HG02798 (cell line): ENCODE measurements around the gene KSR2.

Source experiments
- ATAC-seq: cut with Tn5 transposase; IDR thresholded peaks from one replicate; pipeline ENCODE4 v1.9.1; 2021; ENCODE audit warnings: mild to moderate bottlenecking; ENCODE audit not compliant: unreplicated experiment, poor library complexity

KSR2 gene

DNA sequence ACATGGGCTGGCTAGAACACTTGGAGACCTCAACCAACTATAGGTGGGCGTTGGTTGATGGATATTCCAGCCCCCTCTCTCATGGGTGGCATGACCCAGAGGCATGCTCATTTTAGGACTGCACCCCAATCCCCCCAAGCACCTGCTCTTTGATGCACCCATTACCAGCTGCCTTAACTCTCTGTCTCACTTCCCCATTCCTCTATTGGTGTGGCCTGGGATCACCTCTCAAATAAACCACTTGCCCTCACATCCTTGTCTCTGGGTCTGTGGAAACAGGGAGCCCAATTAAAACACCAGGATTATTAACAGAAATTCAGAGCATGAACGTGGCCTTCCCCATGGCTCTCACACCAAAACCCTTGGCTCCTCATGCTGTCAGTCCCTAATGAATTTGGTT, 405.1 kb downstream of the KSR2 start:
- no peak for ATAC-seq

DNA sequence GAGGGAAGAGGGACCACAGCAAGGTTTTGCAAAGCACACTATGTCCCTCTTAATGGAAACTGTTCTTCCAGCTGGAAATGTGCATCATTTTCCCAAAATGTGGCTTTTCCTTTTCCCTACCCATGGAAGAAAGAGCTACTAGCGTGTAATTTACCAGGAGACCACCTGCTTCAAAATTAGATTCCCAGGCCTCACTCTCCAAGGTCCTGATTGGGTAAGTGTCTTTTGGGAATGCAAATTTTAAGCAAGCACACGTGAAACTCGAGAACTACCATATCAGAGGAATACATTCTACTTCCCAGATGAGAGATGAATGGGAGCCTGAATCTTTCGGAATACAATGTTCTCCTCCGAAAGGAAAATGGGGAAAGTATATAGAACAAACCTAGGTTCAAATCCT, 405.8 kb downstream of the KSR2 start:
- ATAC-seq = no peak

DNA sequence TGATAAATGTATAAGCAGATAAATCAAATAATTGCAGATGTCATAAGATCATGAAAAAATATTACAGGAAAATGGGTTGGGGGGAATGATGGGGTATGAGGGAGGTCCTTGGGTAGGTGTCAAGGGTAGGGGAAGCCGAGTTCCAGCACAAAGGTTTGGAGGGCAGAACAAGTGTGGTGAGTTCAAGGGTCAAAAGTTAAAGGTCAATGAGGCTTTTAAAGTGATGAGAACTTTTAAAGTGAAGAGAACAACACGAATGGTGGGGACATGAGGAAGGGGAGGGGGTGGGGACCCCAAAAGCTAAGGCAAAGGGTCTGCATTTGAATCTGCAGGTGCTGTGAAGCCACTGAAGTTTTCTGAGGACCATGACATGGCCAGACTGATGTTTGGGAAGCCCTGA, 406.8 kb downstream of the KSR2 start:
- no peak for ATAC-seq

DNA sequence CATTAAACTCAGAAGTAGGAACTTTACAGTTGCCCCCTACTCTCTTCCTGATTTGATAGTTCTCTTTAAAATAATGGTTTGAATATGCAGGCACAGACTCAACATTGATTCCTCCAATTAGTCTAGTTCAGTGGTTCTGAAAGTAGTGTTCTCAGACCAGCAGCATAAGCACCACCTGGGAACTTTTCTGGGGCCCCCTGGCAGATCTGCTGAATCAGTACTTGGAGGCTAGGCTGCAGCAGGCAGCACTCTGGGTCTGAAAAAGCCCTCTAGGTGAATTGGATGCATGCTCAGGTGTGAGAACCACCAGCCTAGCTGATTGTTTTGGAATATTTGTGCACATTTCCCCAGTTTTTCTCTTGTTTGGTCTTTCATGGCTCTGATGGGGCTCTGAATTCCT, 408.8 kb downstream of the KSR2 start:
- no peak for ATAC-seq

DNA sequence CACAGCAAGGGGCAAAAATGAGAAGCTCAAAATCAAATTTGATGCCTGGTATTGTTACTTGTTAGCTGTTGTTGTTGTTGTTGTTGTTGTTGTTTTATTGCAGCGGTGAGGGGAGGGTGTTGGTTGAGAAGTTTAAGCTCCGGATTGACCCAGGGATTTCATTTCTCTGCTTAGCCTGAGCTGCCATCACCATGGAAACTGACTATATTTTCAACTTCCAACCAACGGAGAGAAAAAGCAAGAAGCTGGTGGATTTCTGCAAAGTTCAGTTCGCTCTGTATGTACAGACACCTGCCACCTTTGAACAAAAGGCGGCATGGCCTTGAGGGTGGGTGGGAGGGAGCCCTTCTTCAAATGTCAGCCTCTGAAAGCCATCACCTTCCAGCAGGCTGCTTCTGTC, 412.9 kb downstream of the KSR2 start:
- ATAC-seq = no peak

DNA sequence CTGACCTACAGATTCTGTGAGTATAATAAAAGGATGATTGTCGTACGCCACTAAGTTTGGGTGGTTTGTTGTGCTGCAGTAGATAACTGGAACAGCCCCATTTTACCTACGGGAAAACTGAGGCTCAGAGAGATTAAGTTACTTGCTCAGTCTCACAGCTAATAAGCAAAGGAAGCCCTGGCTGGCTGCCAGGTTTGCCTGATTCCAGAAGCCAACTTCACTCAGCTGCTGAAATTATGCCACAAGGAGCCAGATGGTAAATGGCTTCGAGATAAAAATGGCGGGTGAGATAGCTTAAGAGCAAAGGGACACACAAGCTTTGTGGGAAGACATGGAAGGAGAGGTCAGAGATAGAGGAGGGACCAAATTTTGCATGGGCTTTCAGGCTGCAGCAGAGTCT, 415.8 kb downstream of the KSR2 start:
- ATAC-seq = no peak

DNA sequence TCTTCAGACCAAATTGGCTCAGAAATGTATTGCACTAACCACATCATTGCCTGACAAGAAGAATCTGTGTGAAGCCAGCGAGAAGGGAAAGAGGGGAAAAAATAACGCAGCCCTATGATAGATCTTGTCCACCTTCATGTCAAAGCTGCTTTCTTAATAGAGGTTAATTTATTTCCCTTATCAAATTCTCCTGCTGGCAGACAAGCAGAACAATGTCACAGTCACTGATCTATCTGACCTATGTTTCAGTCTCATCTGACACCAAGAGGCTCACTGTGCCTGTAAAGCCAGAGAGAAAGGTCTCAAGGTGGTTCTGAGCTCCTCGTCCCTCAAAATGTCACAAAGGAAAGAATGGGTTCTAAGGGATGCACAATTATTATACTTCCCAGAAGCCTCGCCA, 417.1 kb downstream of the KSR2 start:
- ATAC-seq = no peak

DNA sequence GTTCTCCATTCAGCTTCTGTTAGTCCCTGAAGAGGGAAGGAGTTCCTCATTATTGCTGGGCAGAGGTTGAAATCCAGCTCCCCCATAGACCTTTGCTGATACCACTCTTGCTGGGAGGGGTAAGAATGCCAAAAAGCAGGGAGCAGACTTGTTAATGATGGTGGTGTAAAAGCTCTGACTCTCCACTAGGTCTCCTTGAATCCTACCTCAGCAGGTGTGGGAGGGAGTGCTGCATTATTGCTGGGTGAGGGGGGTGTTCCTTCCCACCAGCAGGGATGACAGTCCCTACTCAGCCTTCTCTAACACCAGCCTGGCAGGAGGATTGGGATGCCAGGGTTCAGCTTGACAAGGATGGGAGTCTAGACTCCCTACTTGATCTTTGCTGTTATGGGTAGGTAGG, 421.6 kb downstream of the KSR2 start:
- no peak for ATAC-seq

DNA sequence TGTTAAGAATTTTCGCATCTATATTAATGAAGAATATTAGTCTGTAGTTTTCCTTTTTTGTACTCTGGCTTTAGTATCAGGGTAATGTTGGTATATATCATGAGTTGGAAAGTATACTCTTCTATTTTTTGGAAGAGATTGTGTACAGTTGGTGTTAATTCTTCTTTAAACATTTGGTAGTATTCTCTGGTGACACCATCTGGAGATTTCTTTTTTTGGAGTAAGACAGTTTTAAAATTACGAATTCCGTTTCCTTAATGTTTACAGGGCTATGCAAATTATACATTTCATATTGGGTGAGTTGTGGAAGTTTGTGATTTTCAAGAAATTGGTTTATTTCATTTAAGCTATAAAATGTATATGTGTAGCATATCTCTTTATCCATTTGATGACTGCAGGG, 423.6 kb downstream of the KSR2 start:
- no peak for ATAC-seq

DNA sequence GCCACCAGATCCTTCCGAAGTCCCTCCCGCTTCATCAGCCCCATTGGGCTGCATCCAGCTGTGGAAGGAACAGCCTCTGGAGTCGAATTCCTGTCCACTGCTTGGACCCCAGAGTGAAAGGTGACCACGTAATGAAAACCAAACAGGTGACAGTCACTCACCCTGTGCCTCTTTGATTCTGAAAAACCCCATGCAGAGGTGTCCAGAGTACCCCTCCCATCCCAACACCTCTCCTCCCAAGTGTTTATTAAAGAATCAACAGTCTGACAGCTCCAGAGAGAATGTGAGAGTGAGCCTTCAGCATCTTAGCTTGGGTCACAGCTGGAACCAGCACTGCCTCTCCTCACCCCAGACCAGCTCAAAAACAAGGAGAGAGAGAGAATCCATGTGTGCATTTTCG, 428.8 kb downstream of the KSR2 start:
- no peak for ATAC-seq

DNA sequence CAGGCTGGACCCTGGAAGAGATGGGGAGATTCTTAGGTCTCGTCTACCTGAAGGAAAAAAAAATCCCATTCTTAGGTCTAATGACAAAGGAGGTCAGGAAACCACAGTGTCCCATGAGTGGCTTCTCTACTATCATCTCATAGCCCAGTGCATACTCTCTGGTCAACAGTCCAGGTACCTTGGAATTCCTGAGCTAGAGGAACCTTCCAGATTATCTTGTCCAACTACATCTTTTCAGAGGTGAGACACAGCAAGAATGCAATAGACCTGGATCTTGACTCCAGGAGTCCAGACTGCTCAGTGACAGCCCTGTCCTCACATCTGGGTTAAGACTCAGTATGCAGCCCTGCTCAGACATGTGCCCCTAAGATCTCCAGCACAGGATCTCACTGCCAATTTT, 429.9 kb downstream of the KSR2 start:
- ATAC-seq = no peak

DNA sequence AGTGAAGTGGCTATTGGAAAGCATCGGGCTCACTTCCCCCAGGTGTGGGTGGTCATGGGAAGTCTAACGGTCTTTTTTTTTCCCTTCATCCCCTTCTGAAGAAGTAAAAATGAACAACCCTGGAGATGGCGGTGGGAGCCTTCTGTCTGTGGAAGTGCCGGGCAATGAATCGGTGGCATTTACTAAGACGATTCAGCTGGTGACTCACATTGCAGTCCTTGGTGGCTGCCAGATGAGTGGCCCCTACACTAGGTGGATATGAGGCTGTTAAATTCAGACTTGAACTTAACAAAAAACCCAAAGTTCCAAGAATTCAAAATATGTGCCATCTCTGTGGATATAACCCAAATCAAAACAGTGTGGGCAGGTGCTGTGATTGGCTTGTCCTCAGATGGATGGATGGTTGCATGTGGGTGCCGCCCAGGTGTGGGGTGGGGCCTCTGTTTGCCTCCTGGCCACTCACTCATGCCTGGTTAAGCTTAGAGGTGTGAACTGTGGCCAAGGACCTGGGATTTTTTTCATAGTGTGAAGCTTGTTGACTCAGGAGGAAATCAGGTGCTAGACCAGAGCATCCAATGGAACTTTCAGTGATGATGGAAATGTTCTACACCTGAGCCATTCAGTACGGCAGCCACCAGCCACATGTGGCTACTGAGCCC, 430.6 kb downstream of the KSR2 start:
- ATAC-seq = no peak

DNA sequence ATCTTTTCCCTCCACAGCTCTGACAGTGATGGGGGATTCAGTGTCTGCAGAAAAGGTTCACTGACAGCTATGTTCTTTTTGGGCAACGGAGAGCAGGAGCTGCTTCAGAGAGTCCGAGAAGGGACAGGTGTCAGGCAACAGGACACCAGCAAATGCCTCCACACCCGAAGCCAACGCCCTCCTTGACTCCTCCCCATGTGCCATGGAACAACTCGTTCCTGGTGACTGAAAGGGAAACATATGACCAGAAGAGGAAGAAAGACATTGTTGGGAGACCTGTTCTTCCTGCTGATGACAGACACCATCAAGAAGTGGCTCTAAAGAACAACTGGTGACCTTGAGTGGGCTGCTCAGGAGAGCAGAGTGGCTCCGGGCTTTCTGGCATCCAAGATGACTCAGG, 435.1 kb downstream of the KSR2 start:
- ATAC-seq = no peak

DNA sequence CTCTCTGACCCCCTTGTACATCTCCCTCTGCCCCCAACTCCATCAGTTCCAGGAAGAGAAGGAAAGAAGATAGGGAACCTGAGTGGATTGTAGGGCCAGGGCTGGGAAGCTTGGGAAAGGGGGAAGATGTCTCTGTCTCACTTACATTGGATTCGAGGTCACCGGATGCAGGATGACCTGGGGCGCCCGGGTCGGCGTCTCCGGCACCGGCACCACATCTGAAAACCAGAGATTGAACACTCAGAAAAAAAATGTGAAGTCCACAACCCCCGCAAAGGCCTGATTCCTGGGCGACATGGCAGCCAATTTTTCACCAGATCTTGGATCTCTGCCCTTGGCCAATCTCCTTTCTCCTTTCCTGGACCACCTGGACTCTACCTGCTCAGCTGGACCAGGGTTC, 438.0 kb downstream of the KSR2 start:
- no peak for ATAC-seq

DNA sequence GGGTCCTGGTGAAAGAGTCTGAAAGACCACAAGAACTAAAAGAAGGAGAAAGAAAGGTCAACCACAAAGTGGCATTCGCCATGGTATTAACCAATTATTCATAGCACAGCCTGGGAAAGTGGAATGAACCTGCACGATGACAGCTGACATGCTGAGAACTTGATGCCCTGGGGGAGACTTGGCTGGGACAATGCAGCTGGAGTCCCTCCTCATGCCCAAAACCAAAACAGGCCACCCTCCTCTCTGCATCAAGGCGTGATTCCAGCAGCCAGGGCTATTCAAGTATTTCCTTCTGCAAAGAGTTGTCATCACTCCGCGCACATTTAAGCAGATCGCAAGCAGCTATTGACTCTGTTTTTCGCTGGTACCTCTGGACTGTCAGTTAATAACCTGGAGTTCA, 440.3 kb downstream of the KSR2 start:
- no peak for ATAC-seq

DNA sequence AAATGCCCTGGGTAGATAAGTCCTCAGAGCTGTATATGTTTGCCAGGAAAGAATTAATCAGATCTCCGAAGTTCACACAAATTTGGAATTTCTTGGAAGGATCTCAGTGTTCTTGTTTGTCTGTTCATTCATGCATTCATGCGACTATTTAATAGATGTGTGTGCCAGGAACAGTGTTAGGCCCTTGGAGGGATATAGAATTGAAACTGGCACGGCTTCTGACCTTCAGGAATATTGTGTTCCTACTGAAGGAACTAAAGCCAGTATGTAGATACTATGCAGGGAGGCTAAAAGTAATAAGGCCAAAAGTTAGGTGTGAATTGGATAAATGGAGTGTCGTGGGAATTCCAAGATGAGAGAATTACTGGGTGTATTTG, 441.3 kb downstream of the KSR2 start:
- ATAC-seq = no peak

DNA sequence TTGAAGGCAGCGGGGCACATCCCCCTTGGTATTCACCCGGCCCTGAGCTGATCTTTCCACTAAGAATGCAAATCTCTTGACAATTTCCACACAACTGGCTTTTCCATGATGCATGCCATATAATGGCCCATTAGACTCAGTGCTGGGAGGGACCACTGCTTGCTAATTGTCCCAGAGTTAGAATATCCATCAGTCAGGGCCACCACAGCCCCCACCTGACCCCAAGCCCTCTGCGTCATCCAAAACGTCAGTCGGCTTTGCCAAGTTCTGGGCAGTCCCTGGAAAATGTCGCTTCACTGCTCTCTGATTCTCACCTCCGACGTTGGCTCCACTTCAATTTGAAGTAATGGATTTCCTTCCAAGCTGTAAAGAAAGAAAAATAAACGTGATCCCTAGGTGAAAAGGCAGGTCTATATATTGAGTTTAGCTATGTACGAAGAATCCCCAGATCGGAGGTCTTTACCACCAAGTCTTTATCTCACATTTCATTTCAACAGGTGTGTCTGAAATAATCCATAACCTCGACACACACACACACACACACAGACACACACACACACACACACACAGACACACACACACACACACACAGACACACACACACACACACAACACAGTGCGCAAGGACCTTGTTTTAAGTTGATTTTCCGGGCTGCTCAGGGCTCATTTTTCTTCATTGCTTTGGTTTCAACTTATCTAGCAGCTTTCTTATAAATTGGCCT, 441.9 kb downstream of the KSR2 start:
- ATAC-seq = no peak

DNA sequence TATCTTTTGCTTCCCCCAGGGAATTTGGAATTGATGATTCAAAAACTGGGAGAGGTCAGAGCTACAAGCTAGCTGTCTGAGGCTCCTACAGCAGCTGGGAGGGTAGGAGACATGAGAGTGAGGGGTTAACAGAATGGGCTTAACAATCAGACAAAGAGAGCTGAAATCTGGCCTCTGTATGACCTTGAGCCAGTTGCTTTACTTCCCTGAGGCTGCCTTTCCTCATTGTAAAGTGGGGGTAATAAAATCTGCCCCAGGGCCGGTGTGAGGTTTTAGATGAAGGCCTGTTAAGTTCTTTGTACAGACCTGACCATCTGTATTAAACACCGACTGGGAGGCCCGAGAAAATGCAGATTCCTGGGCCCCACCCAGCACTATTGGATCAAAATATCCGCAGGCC, 443.0 kb downstream of the KSR2 start:
- ATAC-seq = no peak

DNA sequence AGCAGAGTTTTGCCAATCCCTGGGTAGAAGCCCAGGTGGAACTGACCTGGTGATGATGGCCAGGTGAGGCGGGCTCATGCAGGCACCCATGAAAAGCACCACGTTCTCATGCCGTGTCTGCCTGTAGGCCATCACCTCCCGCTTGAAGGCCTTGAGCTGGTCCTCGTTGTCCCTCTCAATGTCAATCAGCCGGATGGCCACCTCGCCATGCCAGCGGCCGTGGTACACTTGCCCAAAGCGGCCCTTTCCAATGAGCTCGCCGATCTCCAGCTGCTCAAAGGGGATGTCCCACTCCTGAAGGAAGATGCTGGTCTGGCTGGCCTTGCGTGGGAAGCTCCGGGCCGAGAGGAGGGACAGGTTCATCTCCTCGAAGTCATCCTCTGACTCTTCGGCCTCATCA, 444.0 kb downstream of the KSR2 start:
- ATAC-seq = no peak

DNA sequence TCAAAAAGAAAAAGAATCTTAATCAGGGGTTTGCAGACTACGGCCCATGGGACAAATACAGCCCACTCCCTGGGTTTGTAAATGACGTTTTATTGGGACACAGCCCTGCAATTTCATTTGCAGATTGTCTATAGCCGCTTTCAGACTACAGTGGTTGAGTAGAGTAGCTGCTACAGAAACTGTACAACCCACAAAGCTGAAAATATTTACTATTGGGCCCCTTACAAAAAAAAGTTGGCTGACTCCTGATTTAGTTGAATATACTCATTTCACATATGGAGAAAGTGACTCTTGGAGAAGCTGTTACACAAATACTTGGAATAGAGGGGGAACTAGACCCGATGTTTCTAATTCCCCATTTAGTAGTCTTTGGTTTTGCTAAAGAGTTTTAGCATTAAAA, 444.8 kb downstream of the KSR2 start:
- no peak for ATAC-seq

DNA sequence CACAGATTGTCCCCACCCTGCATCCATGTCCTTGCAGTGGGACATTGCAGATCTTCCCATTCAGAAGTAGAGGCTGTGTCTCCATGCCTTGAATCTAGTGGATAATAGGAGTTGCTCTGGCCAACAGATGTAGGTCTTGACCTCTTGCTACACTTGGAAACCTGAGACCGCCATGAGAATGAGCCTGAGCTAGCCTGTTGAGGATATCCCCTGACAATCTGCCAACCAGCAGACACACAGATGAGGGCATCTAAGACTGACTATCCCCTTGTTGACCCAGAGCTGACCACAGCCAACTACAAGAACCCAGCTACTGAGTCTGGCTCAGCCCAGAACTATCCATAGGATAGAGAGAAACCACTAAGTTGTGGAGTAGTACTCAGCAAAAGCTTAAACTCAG, 446.2 kb downstream of the KSR2 start:
- ATAC-seq = no peak

DNA sequence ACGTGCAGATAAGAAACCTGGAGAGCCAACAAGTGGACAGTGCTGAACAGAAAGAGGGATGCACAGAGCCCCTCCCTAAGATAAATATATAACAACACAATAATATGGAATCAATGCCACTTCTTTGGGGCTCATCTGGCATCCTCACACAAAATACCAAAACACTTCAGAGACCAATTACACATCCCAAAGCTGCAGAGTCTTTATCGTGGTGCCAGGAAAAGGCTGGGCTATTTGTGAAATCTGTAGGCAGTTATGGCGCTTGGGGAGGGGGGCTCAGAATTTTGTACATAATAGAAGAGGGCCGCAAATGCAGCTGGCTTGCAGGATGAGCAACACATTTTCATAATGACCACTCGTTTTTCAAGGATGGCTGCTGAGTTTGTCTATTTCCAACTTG, 446.9 kb downstream of the KSR2 start:
- ATAC-seq = no peak
